HEK293 (cell line): ENCODE data around the gene CDH1.
A peak's percentile ranks its signal among the peaks of the same experiment; 100 is the strongest.

Source experiments
- CTCF ChIA-PET: fragments of 350-600 bp; formaldehyde crosslinking; extraction: SDS; loops from one replicate; lab custom pipeline; 2021; ENCODE audit warnings: antibody characterized with exemption; lab: Yijun Ruan, JAX
- POLR2A ChIA-PET: fragments of 300-600 bp; formaldehyde crosslinking; extraction: SDS; loops from one replicate; lab custom pipeline; 2020; ENCODE audit warnings: antibody characterized with exemption, inconsistent platforms; lab: Yijun Ruan, JAX
- H3K27ac ChIP-seq: fragments of 200-500 bp; sonication (Bioruptor generic); 2 replicates; pipeline ENCODE4 v1.5.1; 2014; ENCODE audit warnings: low read depth, low read length, control low read depth, inconsistent platforms; ENCODE audit errors: extremely low read depth
- H3K36me3 ChIP-seq, 2 experiments: fragments of 200-500 bp in 1 of 2; sonication (Bioruptor generic) in 1 of 2; 1 replicate in 1 of 2; 2 replicates in 1 of 2; pipeline ENCODE4 v1.5.1; 2014 to 2017; ENCODE audit warnings: inconsistent platforms in 2 of 2, low read length in 2 of 2; ENCODE audit not compliant: control insufficient read depth in 2 of 2, insufficient read depth in 1 of 2
- H3K4me1 ChIP-seq: fragments of 200-500 bp; sonication (Bioruptor generic); 2 replicates; pipeline ENCODE4 v1.5.1; 2014; ENCODE audit warnings: mild to moderate bottlenecking, low read length, inconsistent platforms; ENCODE audit not compliant: control insufficient read depth, insufficient read depth
- H3K4me3 ChIP-seq: 2 replicates; pipeline ENCODE4 v1.5.1; 2011; ENCODE audit warnings: low read depth, mild to moderate bottlenecking, control low read depth, low read length, moderate library complexity
- H3K9me3 ChIP-seq: fragments of 200-500 bp; sonication (Bioruptor generic); 2 replicates; pipeline ENCODE4 v1.5.1; 2014; ENCODE audit warnings: low read depth, low read length, inconsistent platforms; ENCODE audit not compliant: control insufficient read depth, insufficient read depth
- EGR2 ChIP-seq: fragments of 450-650 bp; formaldehyde crosslinking; IDR thresholded peaks from 2 replicates; pipeline ENCODE4 v1.5.1; 2016; ENCODE audit warnings: low read depth, missing biosample characterization, missing genetic modification characterization
- PRDM1 ChIP-seq: fragments of 450-650 bp; formaldehyde crosslinking; IDR thresholded peaks from 2 replicates; pipeline ENCODE4; 2016; ENCODE audit warnings: missing biosample characterization, missing genetic modification characterization
- TSHZ1 ChIP-seq: fragments of 450-650 bp; formaldehyde crosslinking; IDR thresholded peaks from 2 replicates; pipeline ENCODE4 v1.5.1; 2016; ENCODE audit warnings: missing biosample characterization, missing genetic modification characterization, borderline replicate concordance
- ZNF16 ChIP-seq: fragments of 450-650 bp; formaldehyde crosslinking; IDR thresholded peaks from 2 replicates; pipeline ENCODE4 v1.5.1; 2016; ENCODE audit warnings: low read depth, missing biosample characterization, missing genetic modification characterization
- ZNF175 ChIP-seq: fragments of 450-650 bp; formaldehyde crosslinking; IDR thresholded peaks from 2 replicates; pipeline ENCODE4 v1.5.1; 2016; ENCODE audit warnings: missing biosample characterization, missing genetic modification characterization
- ZNF223 ChIP-seq: fragments of 450-650 bp; formaldehyde crosslinking; IDR thresholded peaks from 2 replicates; pipeline ENCODE4 v1.5.1; 2016; ENCODE audit warnings: missing biosample characterization, missing genetic modification characterization
- ZNF433 ChIP-seq: fragments of 450-650 bp; formaldehyde crosslinking; IDR thresholded peaks from 2 replicates; pipeline ENCODE4 v1.5.1; 2016; ENCODE audit warnings: missing biosample characterization, missing genetic modification characterization, low read depth
- ZNF501 ChIP-seq: fragments of 450-650 bp; formaldehyde crosslinking; IDR thresholded peaks from 2 replicates; pipeline ENCODE4 v1.5.1; 2016; ENCODE audit warnings: missing biosample characterization, missing genetic modification characterization
- ZNF530 ChIP-seq: fragments of 450-650 bp; formaldehyde crosslinking; IDR thresholded peaks from 2 replicates; pipeline ENCODE4 v1.5.1; 2016; ENCODE audit warnings: low read depth, missing biosample characterization, missing genetic modification characterization
- ZNF660 ChIP-seq: fragments of 450-650 bp; IDR thresholded peaks from 2 replicates; pipeline ENCODE4 v1.5.1; 2018; ENCODE audit warnings: missing biosample characterization, mild to moderate bottlenecking, missing genetic modification characterization
- ZNF664 ChIP-seq: fragments of 450-650 bp; formaldehyde crosslinking; IDR thresholded peaks from 2 replicates; pipeline ENCODE4 v1.5.1; 2016; ENCODE audit warnings: missing biosample characterization, missing genetic modification characterization
- ZNF785 ChIP-seq: fragments of 450-650 bp; formaldehyde crosslinking; IDR thresholded peaks from 2 replicates; pipeline ENCODE4 v1.5.1; 2016; ENCODE audit warnings: missing biosample characterization, missing genetic modification characterization
- TF ChIP-seq, protein P1 (sequence below): fragments of 450-650 bp; formaldehyde crosslinking; IDR thresholded peaks from 2 replicates; pipeline ENCODE4 v1.5.1; 2016; ENCODE audit warnings: missing biosample characterization, missing genetic modification characterization
- TF ChIP-seq, protein P2 (sequence below): fragments of 450-650 bp; formaldehyde crosslinking; conservative IDR thresholded peaks from 2 replicates; pipeline ENCODE4 v1.5.1; 2016; ENCODE audit warnings: low read depth, missing biosample characterization, missing genetic modification characterization
- TF ChIP-seq, protein P3 (sequence below): fragments of 450-650 bp; formaldehyde crosslinking; IDR thresholded peaks from 2 replicates; pipeline ENCODE4 v1.5.1; 2016; ENCODE audit warnings: missing biosample characterization, missing genetic modification characterization
- TF ChIP-seq, protein P4 (sequence below): fragments of 450-650 bp; formaldehyde crosslinking; IDR thresholded peaks from 2 replicates; pipeline ENCODE4 v1.5.1; 2016; ENCODE audit warnings: missing biosample characterization, missing genetic modification characterization

CDH1 gene

DNA sequence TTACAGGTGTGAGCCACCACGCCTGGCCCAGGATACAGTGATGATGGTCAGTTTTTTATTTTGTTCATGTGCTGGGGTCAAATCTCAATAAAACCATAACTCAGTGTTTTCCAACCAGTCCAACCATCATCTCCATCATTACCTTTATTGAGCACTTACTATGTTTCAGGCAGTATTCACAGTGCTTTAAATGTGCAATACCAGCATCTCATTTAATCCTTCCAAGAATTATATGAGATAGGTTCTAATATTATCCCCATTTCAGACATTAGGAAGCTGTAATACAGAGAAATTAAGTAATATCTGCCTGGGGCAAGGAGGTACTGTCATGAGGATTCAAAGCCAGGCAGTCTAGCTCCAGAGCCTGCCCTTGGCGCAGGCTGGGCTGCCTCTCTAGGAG lies 69.3 kb downstream of the CDH1 start:
- CTCF ChIA-PET: interaction anchor here (0.7 to 1.6 kb wide), 2 partner anchors 9 to 304 kb away, joined by 4 read pairs; no protein-coding TSS in a partner anchor
- Histone ChIP-seq H3K4me3 (no peak overlapping the region), H3K27ac (no peak overlapping the region), H3K9me3 (no peaks in the 10 kb centered on the region)
- TF ChIP-seq ZNF664: peak; percentile 94
- TF ChIP-seq EGR2 (tag by site-specific recombination): no peak
- TF ChIP-seq, all 188 proteins: peak for 1
- Histone ChIP-seq H3K4me1 (no peaks in the 10 kb centered on the region), H3K36me3 (peaks cover 0 to 11% of the 10 kb centered on the region in 2 experiments; a peak in 1 of 3 replicates)
- POLR2A ChIA-PET: no interaction called here

GRCh38 chr16:68806981-68807380 lies 69.9 kb downstream of the CDH1 start:
- H3K27ac ChIP-seq: no peak overlapping the region
- POLR2A ChIA-PET: no interaction called here
- no peaks in the 10 kb centered on the region for H3K4me1 ChIP-seq
- TF ChIP-seq ZNF660 (tag by site-specific recombination): no peak
- TF ChIP-seq ZNF223: no peak
- TF ChIP-seq ZNF664: no peak
- TF ChIP-seq ZNF785 (tag by site-specific recombination): no peak
- TF ChIP-seq, protein P1, sequence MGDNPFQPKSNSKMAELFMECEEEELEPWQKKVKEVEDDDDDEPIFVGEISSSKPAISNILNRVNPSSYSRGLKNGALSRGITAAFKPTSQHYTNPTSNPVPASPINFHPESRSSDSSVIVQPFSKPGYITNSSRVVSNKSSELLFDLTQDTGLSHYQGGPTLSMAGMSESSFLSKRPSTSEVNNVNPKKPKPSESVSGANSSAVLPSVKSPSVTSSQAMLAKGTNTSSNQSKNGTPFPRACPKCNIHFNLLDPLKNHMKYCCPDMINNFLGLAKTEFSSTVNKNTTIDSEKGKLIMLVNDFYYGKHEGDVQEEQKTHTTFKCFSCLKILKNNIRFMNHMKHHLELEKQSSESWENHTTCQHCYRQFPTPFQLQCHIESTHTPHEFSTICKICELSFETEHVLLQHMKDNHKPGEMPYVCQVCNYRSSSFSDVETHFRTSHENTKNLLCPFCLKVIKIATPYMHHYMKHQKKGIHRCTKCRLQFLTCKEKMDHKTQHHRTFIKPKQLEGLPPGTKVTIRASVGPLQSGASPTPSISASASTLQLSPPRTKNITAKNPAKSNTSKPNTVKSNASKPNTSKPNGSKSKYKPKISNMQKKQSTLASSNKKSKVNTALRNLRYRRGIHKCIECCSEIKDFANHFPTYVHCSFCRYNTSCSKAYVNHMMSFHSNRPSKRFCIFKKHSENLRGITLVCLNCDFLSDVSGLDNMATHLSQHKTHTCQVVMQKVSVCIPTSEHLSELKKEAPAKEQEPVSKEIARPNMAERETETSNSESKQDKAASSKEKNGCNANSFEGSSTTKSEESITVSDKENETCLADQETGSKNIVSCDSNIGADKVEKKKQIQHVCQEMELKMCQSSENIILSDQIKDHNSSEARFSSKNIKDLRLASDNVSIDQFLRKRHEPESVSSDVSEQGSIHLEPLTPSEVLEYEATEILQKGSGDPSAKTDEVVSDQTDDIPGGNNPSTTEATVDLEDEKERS: no peak
- TF ChIP-seq, protein P2, sequence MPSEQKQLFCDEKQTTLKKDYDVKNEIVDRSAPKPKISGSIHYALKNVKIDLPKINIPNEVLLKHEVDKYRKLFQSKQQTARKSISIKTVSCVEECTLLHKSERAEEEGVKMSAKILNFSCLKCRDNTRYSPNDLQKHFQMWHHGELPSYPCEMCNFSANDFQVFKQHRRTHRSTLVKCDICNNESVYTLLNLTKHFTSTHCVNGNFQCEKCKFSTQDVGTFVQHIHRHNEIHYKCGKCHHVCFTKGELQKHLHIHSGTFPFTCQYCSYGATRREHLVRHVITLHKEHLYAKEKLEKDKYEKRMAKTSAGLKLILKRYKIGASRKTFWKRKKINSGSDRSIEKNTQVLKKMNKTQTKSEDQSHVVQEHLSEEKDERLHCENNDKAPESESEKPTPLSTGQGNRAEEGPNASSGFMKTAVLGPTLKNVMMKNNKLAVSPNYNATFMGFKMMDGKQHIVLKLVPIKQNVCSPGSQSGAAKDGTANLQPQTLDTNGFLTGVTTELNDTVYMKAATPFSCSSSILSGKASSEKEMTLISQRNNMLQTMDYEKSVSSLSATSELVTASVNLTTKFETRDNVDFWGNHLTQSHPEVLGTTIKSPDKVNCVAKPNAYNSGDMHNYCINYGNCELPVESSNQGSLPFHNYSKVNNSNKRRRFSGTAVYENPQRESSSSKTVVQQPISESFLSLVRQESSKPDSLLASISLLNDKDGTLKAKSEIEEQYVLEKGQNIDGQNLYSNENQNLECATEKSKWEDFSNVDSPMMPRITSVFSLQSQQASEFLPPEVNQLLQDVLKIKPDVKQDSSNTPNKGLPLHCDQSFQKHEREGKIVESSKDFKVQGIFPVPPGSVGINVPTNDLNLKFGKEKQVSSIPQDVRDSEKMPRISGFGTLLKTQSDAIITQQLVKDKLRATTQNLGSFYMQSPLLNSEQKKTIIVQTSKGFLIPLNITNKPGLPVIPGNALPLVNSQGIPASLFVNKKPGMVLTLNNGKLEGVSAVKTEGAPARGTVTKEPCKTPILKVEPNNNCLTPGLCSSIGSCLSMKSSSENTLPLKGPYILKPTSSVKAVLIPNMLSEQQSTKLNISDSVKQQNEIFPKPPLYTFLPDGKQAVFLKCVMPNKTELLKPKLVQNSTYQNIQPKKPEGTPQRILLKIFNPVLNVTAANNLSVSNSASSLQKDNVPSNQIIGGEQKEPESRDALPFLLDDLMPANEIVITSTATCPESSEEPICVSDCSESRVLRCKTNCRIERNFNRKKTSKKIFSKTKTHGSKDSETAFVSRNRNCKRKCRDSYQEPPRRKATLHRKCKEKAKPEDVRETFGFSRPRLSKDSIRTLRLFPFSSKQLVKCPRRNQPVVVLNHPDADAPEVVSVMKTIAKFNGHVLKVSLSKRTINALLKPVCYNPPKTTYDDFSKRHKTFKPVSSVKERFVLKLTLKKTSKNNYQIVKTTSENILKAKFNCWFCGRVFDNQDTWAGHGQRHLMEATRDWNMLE (tag by site-specific recombination): no peak
- no peak for TF ChIP-seq ZNF501 (tag by site-specific recombination)
- TF ChIP-seq ZNF16 (tag by site-specific recombination): no peak
- no peak overlapping the region for H3K4me3 ChIP-seq
- peaks cover 0 to 16% of the 10 kb centered on the region in 2 experiments; a peak in 1 of 3 replicates for H3K36me3 ChIP-seq
- H3K9me3 ChIP-seq: no peaks in the 10 kb centered on the region
- CTCF ChIA-PET: no interaction called here

GRCh38 chr16:68814516-68814915 lies 77.4 kb downstream of the CDH1 start:
- H3K9me3 ChIP-seq: no peaks in the 10 kb centered on the region
- peaks cover 0 to 35% of the 10 kb centered on the region in 2 experiments; a peak in 1 of 3 replicates for H3K36me3 ChIP-seq
- no peaks in the 10 kb centered on the region for H3K4me1 ChIP-seq
- H3K27ac ChIP-seq: no peak overlapping the region
- CTCF ChIA-PET: interaction anchor here (2.2 kb wide), 1 partner anchor 14 kb away, joined by 9 read pairs; no protein-coding TSS in a partner anchor
- POLR2A ChIA-PET: no interaction called here
- H3K4me3 ChIP-seq: no peak overlapping the region
- TF ChIP-seq ZNF433 (tag by site-specific recombination) (no peak), ZNF175 (tag by site-specific recombination) (no peak), TSHZ1 (tag by site-specific recombination) (no peak), ZNF530 (no peak), PRDM1 (tag by site-specific recombination) (no peak)
- TF ChIP-seq, protein P3, sequence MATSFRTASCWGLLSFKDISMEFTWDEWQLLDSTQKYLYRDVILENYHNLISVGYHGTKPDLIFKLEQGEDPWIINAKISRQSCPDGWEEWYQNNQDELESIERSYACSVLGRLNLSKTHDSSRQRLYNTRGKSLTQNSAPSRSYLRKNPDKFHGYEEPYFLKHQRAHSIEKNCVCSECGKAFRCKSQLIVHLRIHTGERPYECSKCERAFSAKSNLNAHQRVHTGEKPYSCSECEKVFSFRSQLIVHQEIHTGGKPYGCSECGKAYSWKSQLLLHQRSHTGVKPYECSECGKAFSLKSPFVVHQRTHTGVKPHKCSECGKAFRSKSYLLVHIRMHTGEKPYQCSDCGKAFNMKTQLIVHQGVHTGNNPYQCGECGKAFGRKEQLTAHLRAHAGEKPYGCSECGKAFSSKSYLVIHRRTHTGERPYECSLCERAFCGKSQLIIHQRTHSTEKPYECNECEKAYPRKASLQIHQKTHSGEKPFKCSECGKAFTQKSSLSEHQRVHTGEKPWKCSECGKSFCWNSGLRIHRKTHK (tag by site-specific recombination): no peak
- TF ChIP-seq, protein P4, sequence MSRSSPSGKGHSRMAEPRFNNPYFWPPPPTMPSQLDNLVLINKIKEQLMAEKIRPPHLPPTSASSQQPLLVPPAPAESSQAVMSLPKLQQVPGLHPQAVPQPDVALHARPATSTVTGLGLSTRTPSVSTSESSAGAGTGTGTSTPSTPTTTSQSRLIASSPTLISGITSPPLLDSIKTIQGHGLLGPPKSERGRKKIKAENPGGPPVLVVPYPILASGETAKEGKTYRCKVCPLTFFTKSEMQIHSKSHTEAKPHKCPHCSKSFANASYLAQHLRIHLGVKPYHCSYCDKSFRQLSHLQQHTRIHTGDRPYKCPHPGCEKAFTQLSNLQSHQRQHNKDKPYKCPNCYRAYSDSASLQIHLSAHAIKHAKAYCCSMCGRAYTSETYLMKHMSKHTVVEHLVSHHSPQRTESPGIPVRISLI (tag by site-specific recombination): no peak
